ENCODE results near the gene CDH4. TPM values are rescaled to one million over a fixed set of nuclear protein-coding genes. Genes with fewer than 3 reads are reported as not detected.

Gene CDH4
- total RNA-seq, 2 experiments from 2014 or later, result 0.11 to 0.18 TPM

GRCh38 chr20:61682114-61682995 is 430.3 kb downstream of the CDH4 start:
- CTCF ChIA-PET, result no interaction called here
- Mint-ChIP-seq H3K4me1 (ENCODE audit: low read depth) (no peaks in the 10 kb centered on the region), H3K27me3 (no peaks in the 10 kb centered on the region), H3K9me3 (no peaks in the 10 kb centered on the region), H3K36me3 (ENCODE audit: low read depth) (no peaks in the 10 kb centered on the region), H3K4me3 (no peak overlapping the region), H3K27ac (no peak overlapping the region)
- intact Hi-C loops (cut with micrococcal nuclease), result no loop called here
- no peak for TF ChIP-seq CTCF (IDR thresholded peaks at IDR 0.05)
- DNase-seq (no peak), ATAC-seq (no peak)
- POLR2A ChIA-PET, result no interaction called here

- Mint-ChIP-seq H3K27me3 (no peaks in the 10 kb centered on the region), H3K9me3 (no peaks in the 10 kb centered on the region), H3K4me3 (no peak overlapping the region), H3K4me1 (ENCODE audit: low read depth) (no peaks in the 10 kb centered on the region), H3K27ac (no peak overlapping the region), H3K36me3 (ENCODE audit: low read depth) (no peaks in the 10 kb centered on the region)
- intact Hi-C loops (cut with micrococcal nuclease), result no loop called here
- ChIA-PET CTCF (no interaction called here), POLR2A (no interaction called here)
- no peak for DNase-seq
- ATAC-seq, result no peak
- no peak for TF ChIP-seq CTCF (IDR thresholded peaks at IDR 0.05)
These were observed 431.1 kb downstream of the CDH4 start for GRCh38 chr20:61682996-61683681.

- ATAC-seq (no peak), DNase-seq (no peak)
- Mint-ChIP-seq H3K4me1 (ENCODE audit: low read depth) (no peaks in the 10 kb centered on the region), H3K9me3 (no peaks in the 10 kb centered on the region), H3K4me3 (no peak overlapping the region), H3K27me3 (no peaks in the 10 kb centered on the region), H3K36me3 (ENCODE audit: low read depth) (no peaks in the 10 kb centered on the region), H3K27ac (no peak overlapping the region)
- intact Hi-C loops (cut with micrococcal nuclease), result no loop called here
- ChIA-PET CTCF (no interaction called here), POLR2A (no interaction called here)
- no peak for TF ChIP-seq CTCF (IDR thresholded peaks at IDR 0.05)
These were observed 431.7 kb downstream of the CDH4 start for GRCh38 chr20:61683721-61684120.

- no peak for TF ChIP-seq CTCF (IDR thresholded peaks at IDR 0.05)
- H3K27ac Mint-ChIP-seq, result no peak overlapping the region
- no peak for ATAC-seq
- ChIA-PET POLR2A (no interaction called here), CTCF (no interaction called here)
- H3K27me3 Mint-ChIP-seq, result no peaks in the 10 kb centered on the region
- H3K4me3 Mint-ChIP-seq, result no peak overlapping the region
- no peaks in the 10 kb centered on the region for H3K36me3 Mint-ChIP-seq (ENCODE audit: low read depth)
- intact Hi-C loops (cut with micrococcal nuclease), result no loop called here
- no peak for DNase-seq
- no peaks in the 10 kb centered on the region for H3K4me1 Mint-ChIP-seq (ENCODE audit: low read depth)
- H3K9me3 Mint-ChIP-seq, result no peaks in the 10 kb centered on the region
These were observed 432.1 kb downstream of the CDH4 start for GRCh38 chr20:61684136-61684535.

DNA sequence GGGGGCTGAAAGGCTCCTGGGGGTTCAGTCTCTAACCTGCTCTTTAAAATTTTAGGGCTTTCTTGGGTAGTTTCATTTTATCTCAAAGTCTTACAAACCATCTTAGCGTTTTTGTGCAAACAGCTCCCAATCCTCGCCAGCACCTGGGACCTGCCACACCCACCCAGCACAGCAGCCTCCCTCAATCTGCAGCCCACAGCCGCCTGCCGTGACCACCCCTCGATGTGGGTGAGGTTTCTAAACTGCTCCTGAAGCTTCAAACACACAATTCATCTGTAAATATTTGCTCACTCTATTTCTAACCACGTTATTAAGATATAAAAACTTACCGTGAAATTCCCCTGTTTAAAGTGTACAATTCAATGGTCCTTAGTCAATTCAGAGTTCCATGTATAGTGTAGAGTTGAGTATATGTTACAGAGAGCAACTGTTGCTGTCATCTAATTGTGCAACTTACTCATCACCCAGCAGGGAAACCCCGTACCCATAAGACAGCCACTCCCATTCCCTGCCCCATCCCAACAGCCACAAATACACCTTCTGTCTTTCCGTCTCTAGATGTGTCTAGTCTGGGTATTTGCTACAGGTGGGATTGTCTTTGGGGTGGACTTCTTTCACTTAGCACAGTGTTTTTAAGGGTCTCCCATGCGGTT is 432.6 kb downstream of the CDH4 start:
- Mint-ChIP-seq H3K36me3 (ENCODE audit: low read depth) (no peaks in the 10 kb centered on the region), H3K27me3 (no peaks in the 10 kb centered on the region), H3K4me1 (ENCODE audit: low read depth) (no peaks in the 10 kb centered on the region), H3K27ac (no peak overlapping the region), H3K9me3 (no peaks in the 10 kb centered on the region), H3K4me3 (no peak overlapping the region)
- DNase-seq, result no peak
- no peak for TF ChIP-seq CTCF (IDR thresholded peaks at IDR 0.05)
- ChIA-PET POLR2A (no interaction called here), CTCF (no interaction called here)
- no peak for ATAC-seq
- intact Hi-C loops (cut with micrococcal nuclease), result no loop called here
